ENCODE measurements around the gene COL6A1. TPM values are rescaled to one million over a fixed set of nuclear protein-coding genes. Genes with fewer than 3 reads are reported as not detected.

COL6A1 gene
- total and polyA plus RNA-seq, 3 experiments from 2014 or later = 1.6 to 13.1 (median 12.1) TPM

- Mint-ChIP-seq H3K4me3 (no peak overlapping the region), H3K4me1 (peaks cover 0 to 3% (median 0%) of the 10 kb centered on the region in 3 donors), H3K27me3 (peaks cover 15 to 71% of the 10 kb centered on the region in 2 donors), H3K9me3 (peaks cover 7 to 34% (median 26%) of the 10 kb centered on the region in 5 donors), H3K27ac (no peak overlapping the region), H3K36me3 (peaks cover 0 to 27% (median 1%) of the 10 kb centered on the region in 3 donors)
- CTCF ChIA-PET = interaction anchor here (0.8 kb wide), 1 partner anchor 8 kb away, joined by 4 read pairs; no protein-coding TSS in a partner anchor
- no peak for DNase-seq
- POLR2A ChIA-PET = no interaction called here
- Histone ChIP-seq H3K36me3 (ENCODE audit: insufficient read depth, low read length) (no peaks in the 10 kb centered on the region), H3K4me3 (ENCODE audit: low read length) (no peak overlapping the region), H3K27me3 (ENCODE audit: insufficient read depth, low read length, poor library complexity, severe bottlenecking) (no peaks in the 10 kb centered on the region), H3K9me3 (ENCODE audit: low read length) (no peaks in the 10 kb centered on the region), H3K27ac (ENCODE audit: low read depth, low read length) (no peak overlapping the region), H3K4me1 (ENCODE audit: insufficient read depth, low read length) (no peaks in the 10 kb centered on the region)
Measured at GRCh38 chr21:45965084-45965809, 16.3 kb upstream of the COL6A1 start.

GRCh38 chr21:45966791-45967394 lies 14.7 kb upstream of the COL6A1 start:
- no peak overlapping the region for H3K4me3 Mint-ChIP-seq

GRCh38 chr21:45969921-45970673 lies 11.5 kb upstream of the COL6A1 start:
- H3K9me3 ChIP-seq (ENCODE audit: low read length) = no peaks in the 10 kb centered on the region
- no peak for DNase-seq
- POLR2A ChIA-PET = no interaction called here
- H3K4me1 Mint-ChIP-seq = peaks cover 4 to 19% (median 5%) of the 10 kb centered on the region in 3 donors
- CTCF ChIA-PET = interaction anchor here (1.6 kb wide), 1 partner anchor 10 kb away, joined by 5 read pairs; no protein-coding TSS in a partner anchor
- peaks cover 0 to 2% (median 2%) of the 10 kb centered on the region in 5 donors for H3K9me3 Mint-ChIP-seq
- H3K4me1 ChIP-seq (ENCODE audit: insufficient read depth, low read length) = peaks cover 26% of the 10 kb centered on the region
- H3K36me3 Mint-ChIP-seq = no peaks in the 10 kb centered on the region
- peak overlapping the region in 1 of 8 donors; percentile 59 for H3K27ac Mint-ChIP-seq
- H3K27me3 ChIP-seq (ENCODE audit: insufficient read depth, low read length, poor library complexity, severe bottlenecking) = peaks cover 33% of the 10 kb centered on the region
- H3K4me3 ChIP-seq (ENCODE audit: low read length) = no peak overlapping the region
- no peak overlapping the region for H3K27ac ChIP-seq (ENCODE audit: low read depth, low read length)
- H3K27me3 Mint-ChIP-seq = peaks cover 8 to 42% of the 10 kb centered on the region in 2 donors
- peak overlapping the region in 1 of 7 donors; percentile 53 for H3K4me3 Mint-ChIP-seq
- no peaks in the 10 kb centered on the region for H3K36me3 ChIP-seq (ENCODE audit: insufficient read depth, low read length)

More at GRCh38 chr21:45966791-45967394, 14.7 kb upstream of the COL6A1 start:
- H3K4me1 ChIP-seq (ENCODE audit: insufficient read depth, low read length) = peaks cover under 1% of the 10 kb centered on the region
- H3K4me1 Mint-ChIP-seq = peaks cover 0 to 3% (median 0%) of the 10 kb centered on the region in 3 donors
- no peak for DNase-seq
- H3K27ac Mint-ChIP-seq = no peak overlapping the region
- no peak overlapping the region for H3K27ac ChIP-seq (ENCODE audit: low read depth, low read length)
- no peaks in the 10 kb centered on the region for H3K9me3 ChIP-seq (ENCODE audit: low read length)
- H3K27me3 Mint-ChIP-seq = peaks cover 5 to 56% of the 10 kb centered on the region in 2 donors
- H3K9me3 Mint-ChIP-seq = peaks cover 0 to 22% (median 15%) of the 10 kb centered on the region in 5 donors
- H3K4me3 ChIP-seq (ENCODE audit: low read length) = no peak overlapping the region
- ChIA-PET CTCF (interaction anchor here (1.0 kb wide), 1 partner anchor 81 kb away, joined by 3 read pairs; no protein-coding TSS in a partner anchor), POLR2A (interaction anchor here (0.6 kb wide), 1 partner anchor 216 kb away, joined by 4 read pairs; no protein-coding TSS in a partner anchor)
- H3K27me3 ChIP-seq (ENCODE audit: insufficient read depth, low read length, poor library complexity, severe bottlenecking) = peaks cover 9% of the 10 kb centered on the region
- peaks cover 0 to 13% (median 1%) of the 10 kb centered on the region in 3 donors for H3K36me3 Mint-ChIP-seq
- H3K36me3 ChIP-seq (ENCODE audit: insufficient read depth, low read length) = no peaks in the 10 kb centered on the region

- POLR2A ChIA-PET = no interaction called here
- H3K4me1 Mint-ChIP-seq = peaks cover 11 to 27% (median 11%) of the 10 kb centered on the region in 3 donors
Measured at GRCh38 chr21:45970674-45971615, 10.6 kb upstream of the COL6A1 start.

GRCh38 chr21:45971616-45972352 lies 9.8 kb upstream of the COL6A1 start:
- Histone ChIP-seq H3K9me3 (ENCODE audit: low read length) (no peaks in the 10 kb centered on the region), H3K36me3 (ENCODE audit: insufficient read depth, low read length) (no peaks in the 10 kb centered on the region), H3K4me1 (ENCODE audit: insufficient read depth, low read length) (peaks cover 28% of the 10 kb centered on the region), H3K27me3 (ENCODE audit: insufficient read depth, low read length, poor library complexity, severe bottlenecking) (peaks cover 33% of the 10 kb centered on the region), H3K4me3 (ENCODE audit: low read length) (no peak overlapping the region), H3K27ac (ENCODE audit: low read depth, low read length) (no peak overlapping the region)
- peaks cover 20 to 47% of the 10 kb centered on the region in 2 donors for H3K27me3 Mint-ChIP-seq
- DNase-seq = no peak
- peak overlapping the region in 1 of 7 donors; percentile 5 for H3K4me3 Mint-ChIP-seq
- H3K9me3 Mint-ChIP-seq = no peaks in the 10 kb centered on the region
- H3K36me3 Mint-ChIP-seq = no peaks in the 10 kb centered on the region
- H3K27ac Mint-ChIP-seq = no peak overlapping the region
- CTCF ChIA-PET = interaction anchor here (2.8 kb wide), 1 partner anchor 171 kb away, joined by 16 read pairs; no protein-coding TSS in a partner anchor
- H3K4me1 Mint-ChIP-seq = peaks cover 11 to 27% (median 14%) of the 10 kb centered on the region in 3 donors
- POLR2A ChIA-PET = no interaction called here

More at GRCh38 chr21:45970674-45971615, 10.6 kb upstream of the COL6A1 start:
- Histone ChIP-seq H3K27ac (ENCODE audit: low read depth, low read length) (no peak overlapping the region), H3K4me3 (ENCODE audit: low read length) (no peak overlapping the region), H3K27me3 (ENCODE audit: insufficient read depth, low read length, poor library complexity, severe bottlenecking) (peaks cover 33% of the 10 kb centered on the region), H3K4me1 (ENCODE audit: insufficient read depth, low read length) (peaks cover 28% of the 10 kb centered on the region), H3K36me3 (ENCODE audit: insufficient read depth, low read length) (no peaks in the 10 kb centered on the region), H3K9me3 (ENCODE audit: low read length) (no peaks in the 10 kb centered on the region)
- CTCF ChIA-PET = no interaction called here
- Mint-ChIP-seq H3K27ac (no peak overlapping the region), H3K27me3 (peaks cover 14 to 44% of the 10 kb centered on the region in 2 donors), H3K36me3 (no peaks in the 10 kb centered on the region), H3K4me3 (no peak overlapping the region), H3K9me3 (no peaks in the 10 kb centered on the region)
- DNase-seq = peak in 2 of 5 donors; percentile 38 to 42

- H3K4me3 Mint-ChIP-seq = peak overlapping the region in 1 of 7 donors; percentile 5
- CTCF ChIA-PET = interaction anchor here (2.8 kb wide), 1 partner anchor 170 kb away, joined by 16 read pairs; no protein-coding TSS in a partner anchor
- no peaks in the 10 kb centered on the region for H3K9me3 Mint-ChIP-seq
- H3K4me1 Mint-ChIP-seq = peaks cover 11 to 27% (median 14%) of the 10 kb centered on the region in 3 donors
- no peak overlapping the region for H3K27ac ChIP-seq (ENCODE audit: low read depth, low read length)
- no peak overlapping the region for H3K4me3 ChIP-seq (ENCODE audit: low read length)
- POLR2A ChIA-PET = no interaction called here
- peaks cover 28% of the 10 kb centered on the region for H3K4me1 ChIP-seq (ENCODE audit: insufficient read depth, low read length)
- H3K36me3 Mint-ChIP-seq = no peaks in the 10 kb centered on the region
- no peaks in the 10 kb centered on the region for H3K36me3 ChIP-seq (ENCODE audit: insufficient read depth, low read length)
- peaks cover 20 to 42% of the 10 kb centered on the region in 2 donors for H3K27me3 Mint-ChIP-seq
- no peaks in the 10 kb centered on the region for H3K9me3 ChIP-seq (ENCODE audit: low read length)
- no peak for DNase-seq
- H3K27ac Mint-ChIP-seq = no peak overlapping the region
- H3K27me3 ChIP-seq (ENCODE audit: insufficient read depth, low read length, poor library complexity, severe bottlenecking) = peaks cover 33% of the 10 kb centered on the region
Measured at GRCh38 chr21:45972353-45972715, 9.2 kb upstream of the COL6A1 start.

Data from CD8-positive, alpha-beta memory T cell (primary cell).